GM18519 (cell line): ENCODE data around the gene PHOSPHO2.

ENCODE experiments used
- ATAC-seq: cut with Tn5 transposase; IDR thresholded peaks from one replicate; pipeline ENCODE4 v1.9.1; 2021; ENCODE audit warnings: mild to moderate bottlenecking, moderate library complexity; ENCODE audit not compliant: unreplicated experiment, low FRiP score

Gene PHOSPHO2

GRCh38 chr2:169715379-169716237 is 21.3 kb downstream of the PHOSPHO2 start:
- no peak for ATAC-seq

GRCh38 chr2:169716238-169716886 is 22.1 kb downstream of the PHOSPHO2 start:
- ATAC-seq = no peak

- no peak for ATAC-seq
These were observed 22.8 kb downstream of the PHOSPHO2 start for GRCh38 chr2:169716938-169717690.

- ATAC-seq = no peak
These were observed 23.4 kb downstream of the PHOSPHO2 start for GRCh38 chr2:169717691-169718063.

- ATAC-seq = no peak
These were observed 24.7 kb downstream of the PHOSPHO2 start for GRCh38 chr2:169718930-169719504.

GRCh38 chr2:169721016-169721415 is 26.7 kb downstream of the PHOSPHO2 start:
- no peak for ATAC-seq

GRCh38 chr2:169727065-169727464 is 32.8 kb downstream of the PHOSPHO2 start:
- no peak for ATAC-seq

GRCh38 chr2:169729274-169729605 is 35.0 kb downstream of the PHOSPHO2 start:
- ATAC-seq = no peak

GRCh38 chr2:169732075-169732474 is 37.8 kb downstream of the PHOSPHO2 start:
- no peak for ATAC-seq

- ATAC-seq = no peak
These were observed 38.5 kb downstream of the PHOSPHO2 start for GRCh38 chr2:169732583-169733358.

GRCh38 chr2:169734169-169734847 is 40.0 kb downstream of the PHOSPHO2 start:
- peak; percentile 20 for ATAC-seq

GRCh38 chr2:169735623-169736022 is 41.4 kb downstream of the PHOSPHO2 start:
- no peak for ATAC-seq

- ATAC-seq = no peak
These were observed 42.6 kb downstream of the PHOSPHO2 start for GRCh38 chr2:169736902-169737301.

- no peak for ATAC-seq
These were observed 44.4 kb downstream of the PHOSPHO2 start for GRCh38 chr2:169738566-169739229.

- no peak for ATAC-seq
These were observed 45.1 kb downstream of the PHOSPHO2 start for GRCh38 chr2:169739351-169739750.

- no peak for ATAC-seq
These were observed 49.3 kb downstream of the PHOSPHO2 start for GRCh38 chr2:169743549-169743948.

- no peak for ATAC-seq
These were observed 52.0 kb downstream of the PHOSPHO2 start for GRCh38 chr2:169746240-169746639.

GRCh38 chr2:169748319-169748718 is 54.0 kb downstream of the PHOSPHO2 start:
- ATAC-seq = no peak
